Stimulated activated CD4-positive, alpha-beta T cell treated with anti-CD3 and anti-CD28 coated beads, TNF-alpha, amount 100 ng/mL, for 24 hours (primary cell): ENCODE data around the gene C19orf53.
"Not testable (repeated sequence)": the region's sequence is repeated elsewhere in the genome, so short reads cannot be mapped to it uniquely, and the experiment has no call there.

Experiments
- DNase-seq, 3 experiments: peaks; one replicate each; pipeline ENCODE4 v3.0.0-alpha.2; 2020; ENCODE audit warnings: low read depth in 3 of 3

Gene C19orf53

GRCh38 chr19:13774217-13775191, at the start of gene C19orf53:
TSS of gene C19orf53 (plus strand) at chr19:13774456. CDS start at chr19:13774478, 22 bp downstream.
- DNase-seq: peak; percentile 77 to 87 (median 85)

- DNase-seq: no peak
Observed at GRCh38 chr19:13726323-13726722, 47.9 kb upstream of the C19orf53 start.

DNA sequence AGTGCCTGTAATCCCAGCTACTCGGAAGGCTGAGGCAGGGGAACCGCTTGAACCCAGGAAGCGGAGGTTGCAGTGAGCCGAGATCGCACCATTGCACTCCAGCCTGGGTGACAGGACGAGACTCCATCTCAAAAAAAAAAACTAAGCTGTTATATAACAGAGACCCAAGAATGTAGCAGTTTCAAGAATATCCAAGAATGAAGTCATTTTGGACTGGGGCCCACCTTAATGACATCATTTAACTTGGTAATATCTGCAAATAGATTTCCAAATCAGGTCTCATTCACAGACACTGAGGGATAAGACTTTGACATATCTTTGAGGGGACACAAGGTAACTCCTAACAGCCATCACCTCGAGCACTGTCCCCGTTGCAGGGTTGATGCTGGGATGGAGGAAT, 46.5 kb upstream of the C19orf53 start:
- no peak for DNase-seq

- DNase-seq: no peak
Observed at GRCh38 chr19:13729859-13730258, 44.4 kb upstream of the C19orf53 start.

- DNase-seq: peak; percentile 83 to 92 (median 87)
Observed at GRCh38 chr19:13731147-13731964, 42.9 kb upstream of the C19orf53 start.

- no peak for DNase-seq
Observed at GRCh38 chr19:13732337-13732736, 41.9 kb upstream of the C19orf53 start.

GRCh38 chr19:13734751-13735150, 39.5 kb upstream of the C19orf53 start:
- DNase-seq: no peak

DNA sequence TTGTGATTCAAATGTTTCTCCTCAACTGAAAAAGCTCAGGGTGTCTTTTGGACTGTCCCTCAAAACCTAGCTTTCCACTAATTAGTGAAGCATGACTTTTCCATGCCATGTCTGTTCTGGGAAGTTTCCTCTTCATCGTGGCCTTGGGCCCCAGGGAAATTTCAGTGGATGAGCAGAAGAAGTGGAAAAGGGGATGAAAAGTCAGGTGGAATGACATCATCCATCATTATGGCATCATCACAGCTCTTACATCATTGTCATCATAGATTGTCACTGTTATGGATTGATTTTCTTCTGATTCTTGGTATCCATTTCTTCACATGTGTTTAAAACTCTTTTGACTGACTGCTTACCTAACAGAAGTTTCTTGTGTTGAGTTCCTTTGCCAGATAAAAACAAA, 36.2 kb upstream of the C19orf53 start:
- no peak for DNase-seq

- no peak for DNase-seq
Observed at GRCh38 chr19:13741893-13742292, 32.4 kb upstream of the C19orf53 start.

GRCh38 chr19:13742756-13743155, 31.5 kb upstream of the C19orf53 start:
- no peak for DNase-seq

DNA sequence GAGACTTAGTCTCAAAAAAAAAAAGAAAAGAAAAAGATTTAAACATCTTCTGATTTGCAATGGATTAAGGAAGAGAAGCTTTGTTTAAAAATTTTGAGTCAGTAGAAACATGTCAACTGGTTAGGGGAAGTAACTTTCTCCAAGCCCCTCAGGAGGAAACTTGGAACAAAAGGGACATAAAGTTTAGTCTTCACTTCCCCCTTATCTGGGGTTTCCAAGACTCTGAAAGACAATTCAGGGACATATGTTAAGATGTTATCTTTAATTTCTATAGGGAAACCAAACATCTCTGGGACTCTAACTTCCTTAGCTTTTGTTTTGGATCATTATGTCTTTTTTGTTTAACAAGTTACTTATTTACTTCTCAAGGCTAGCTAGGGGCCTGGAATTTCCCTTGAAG, 30.1 kb upstream of the C19orf53 start:
- no peak for DNase-seq

- DNase-seq: no peak
Observed at GRCh38 chr19:13747098-13747453, 27.2 kb upstream of the C19orf53 start.

GRCh38 chr19:13748169-13748828, 26.0 kb upstream of the C19orf53 start:
- no peak for DNase-seq

- DNase-seq: no peak
Observed at GRCh38 chr19:13751436-13751835, 22.8 kb upstream of the C19orf53 start.

DNA sequence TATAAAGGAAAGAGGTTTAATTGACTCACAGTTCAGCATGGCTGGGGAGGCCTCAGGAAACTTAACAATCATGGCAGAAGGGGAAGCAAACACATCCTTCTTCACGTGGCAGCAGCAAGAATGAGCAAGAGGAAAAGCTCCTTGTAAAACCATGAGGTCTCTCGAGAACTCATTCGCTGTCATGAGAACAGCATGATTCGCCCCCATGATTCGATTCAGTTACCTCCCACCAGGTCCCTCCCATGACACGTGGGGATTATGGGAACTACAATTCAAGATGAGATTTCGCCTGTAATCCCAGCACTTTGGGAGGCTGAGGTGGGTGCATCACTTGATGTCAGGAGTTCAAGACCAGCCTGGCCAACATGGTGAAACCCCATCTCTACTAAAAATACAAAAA, 20.6 kb upstream of the C19orf53 start:
- DNase-seq: not testable (repeated sequence)

DNA sequence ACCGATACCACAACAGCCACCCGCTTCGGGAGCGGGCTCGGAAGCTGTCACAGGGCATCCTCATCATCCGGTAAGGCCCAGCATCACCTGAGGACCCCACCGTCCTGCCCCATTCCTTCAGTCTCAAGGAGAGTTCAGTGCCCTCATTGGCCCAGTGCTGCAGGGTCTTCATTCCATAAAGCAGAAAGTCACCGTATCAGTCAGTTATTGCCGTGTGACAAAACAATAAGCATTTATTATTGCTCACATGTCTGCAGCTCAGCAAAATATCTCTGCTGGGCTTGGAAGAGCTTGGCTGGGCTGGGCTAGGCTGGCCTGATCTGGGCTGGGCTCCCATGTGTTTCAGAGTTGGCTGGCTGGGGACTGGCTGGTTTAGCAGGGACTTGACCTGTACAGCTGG, 18.0 kb upstream of the C19orf53 start:
- no peak for DNase-seq

DNA sequence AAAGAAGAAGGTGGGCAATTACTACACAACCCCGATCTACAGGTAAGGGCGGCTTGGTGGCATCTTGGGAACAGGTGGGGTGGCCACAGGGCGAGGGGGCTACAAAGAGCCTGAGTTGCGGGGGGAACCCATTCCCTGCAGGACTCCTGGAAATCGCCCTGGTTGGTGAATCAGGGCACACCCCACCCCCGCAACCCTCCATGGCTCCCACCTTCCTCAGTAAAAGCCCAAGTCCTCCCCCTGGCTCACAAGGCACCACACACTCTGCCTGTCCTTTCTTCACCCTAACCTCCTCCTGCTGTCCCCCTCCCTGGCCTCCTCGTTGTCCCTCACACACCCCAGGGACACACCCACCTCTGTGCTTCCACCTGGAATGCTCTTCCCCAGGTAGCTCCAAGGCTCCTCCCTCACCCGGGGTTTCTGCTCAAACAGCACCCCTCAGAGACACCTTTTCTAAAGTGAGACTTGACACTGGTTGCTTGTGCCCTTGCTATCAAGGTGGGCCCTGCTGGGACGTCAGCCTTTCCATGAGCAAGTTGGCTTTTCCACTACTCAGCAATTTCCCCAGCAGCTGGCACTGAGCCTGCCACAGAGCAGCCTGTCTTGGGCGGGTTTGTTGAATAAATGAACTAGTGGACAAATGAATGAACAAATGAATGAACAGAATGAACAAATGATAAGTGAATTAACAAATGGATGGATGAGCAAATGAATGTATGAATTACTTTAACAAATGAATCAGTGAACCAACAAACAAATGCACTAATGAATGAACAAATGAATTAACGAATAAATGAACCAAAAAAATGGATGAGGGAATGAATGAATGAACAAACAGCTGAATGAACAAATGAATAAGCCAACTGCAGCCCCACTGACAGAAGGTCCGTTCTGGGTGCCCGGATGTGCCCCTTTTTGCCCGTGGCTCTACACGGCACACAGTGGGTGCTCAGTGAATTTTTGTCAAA, 16.2 kb upstream of the C19orf53 start:
- DNase-seq: no peak

DNA sequence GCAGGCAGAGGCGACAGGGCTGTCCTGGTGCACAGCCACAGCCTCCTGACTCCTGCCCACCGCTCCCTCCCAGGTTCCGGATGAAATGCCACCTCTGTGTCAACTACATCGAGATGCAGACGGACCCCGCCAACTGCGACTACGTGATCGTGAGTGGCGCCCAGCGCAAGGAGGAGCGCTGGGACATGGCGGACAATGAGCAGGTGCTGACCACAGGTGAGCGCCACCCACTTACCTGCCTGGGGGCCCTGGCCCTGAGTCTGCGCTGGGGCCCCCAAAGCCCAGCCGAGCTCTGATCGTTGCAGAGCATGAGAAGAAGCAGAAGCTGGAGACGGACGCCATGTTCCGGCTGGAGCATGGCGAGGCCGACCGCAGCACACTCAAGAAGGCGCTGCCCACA, 15.5 kb upstream of the C19orf53 start:
- no peak for DNase-seq

DNA sequence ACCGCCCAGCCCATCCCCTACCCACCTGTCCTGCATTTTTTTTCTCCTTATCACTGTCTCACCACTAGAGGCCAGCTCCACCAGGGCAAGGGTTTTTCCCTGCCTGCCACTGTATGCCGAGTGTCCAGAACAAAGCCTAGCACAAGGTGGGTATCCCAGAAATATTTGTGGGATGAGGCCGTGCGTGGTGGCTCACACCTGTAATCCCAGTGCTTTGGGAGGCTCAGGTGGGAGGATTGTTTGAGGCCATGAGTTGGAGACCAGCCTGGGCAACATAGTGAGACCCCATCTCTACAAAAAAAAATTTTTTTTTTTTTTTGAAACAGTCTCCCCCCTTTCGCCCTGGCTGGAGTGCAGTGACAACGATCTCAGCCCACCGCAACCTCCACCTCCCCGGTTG, 12.8 kb upstream of the C19orf53 start:
- no peak for DNase-seq

GRCh38 chr19:13762635-13763235, 11.5 kb upstream of the C19orf53 start:
- DNase-seq: no peak

DNA sequence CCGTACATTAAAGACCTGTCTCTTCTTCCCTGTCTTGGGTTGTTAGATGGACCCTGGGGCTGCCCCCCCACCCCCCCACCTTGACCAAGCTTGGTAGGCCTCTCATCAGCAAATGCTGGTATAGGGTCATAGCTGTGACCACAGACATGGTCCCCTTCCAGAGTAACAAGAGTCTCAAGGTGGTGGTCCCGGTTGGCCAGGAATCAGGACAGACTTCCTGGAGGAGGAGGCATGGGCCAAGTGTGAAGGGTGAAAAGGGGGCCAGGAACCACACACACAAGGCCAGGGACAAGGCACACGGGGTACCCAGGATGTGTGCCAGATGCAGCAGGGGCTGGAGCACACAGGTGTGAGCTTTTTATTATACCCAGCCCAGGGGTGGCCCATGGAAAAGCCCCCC, 11.0 kb upstream of the C19orf53 start:
- no peak for DNase-seq
